Uterus (tissue), 2 donors: ENCODE measurements around the gene PDLIM5.

ENCODE experiments used
- POLR2A ChIP-seq, 2 donors: fragments of 450-650 bp; IDR thresholded peaks; one replicate each; pipeline ENCODE4 v1.6.1; 2016; ENCODE audit warnings: antibody characterized with exemption in 2 of 2, mild to moderate bottlenecking in 1 of 2, moderate library complexity in 1 of 2
- TF ChIP-seq, protein P1 (sequence below), 4 experiments: fragments of 200-600 bp in 2 of 4; fragments of 450-650 bp in 2 of 4; sonication (generic) in 2 of 4; IDR thresholded peaks; one replicate each; pipeline ENCODE4 v1.5.1; 2016 to 2019; ENCODE audit warnings: antibody characterized with exemption in 4 of 4, mild to moderate bottlenecking in 2 of 4, moderate library complexity in 1 of 4

DNA sequence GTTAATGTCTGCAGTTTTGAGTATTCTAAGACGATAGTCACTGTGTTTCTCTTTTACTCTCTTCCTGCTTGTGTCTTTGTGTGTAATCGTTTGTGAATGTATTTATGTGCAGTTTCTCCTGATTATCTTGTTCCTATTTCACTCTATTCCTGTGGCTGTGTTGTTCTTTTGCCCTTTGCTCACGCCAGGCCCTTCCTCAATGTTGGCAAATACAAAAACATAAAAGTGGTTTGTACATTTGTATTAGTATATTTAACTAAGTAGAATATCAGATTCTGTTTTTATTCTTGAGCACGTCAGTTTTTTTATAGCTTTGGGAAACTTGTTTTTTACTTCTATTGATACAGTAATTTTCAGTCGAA is 198.4 kb downstream of the PDLIM5 start:
- TF ChIP-seq, protein P1, sequence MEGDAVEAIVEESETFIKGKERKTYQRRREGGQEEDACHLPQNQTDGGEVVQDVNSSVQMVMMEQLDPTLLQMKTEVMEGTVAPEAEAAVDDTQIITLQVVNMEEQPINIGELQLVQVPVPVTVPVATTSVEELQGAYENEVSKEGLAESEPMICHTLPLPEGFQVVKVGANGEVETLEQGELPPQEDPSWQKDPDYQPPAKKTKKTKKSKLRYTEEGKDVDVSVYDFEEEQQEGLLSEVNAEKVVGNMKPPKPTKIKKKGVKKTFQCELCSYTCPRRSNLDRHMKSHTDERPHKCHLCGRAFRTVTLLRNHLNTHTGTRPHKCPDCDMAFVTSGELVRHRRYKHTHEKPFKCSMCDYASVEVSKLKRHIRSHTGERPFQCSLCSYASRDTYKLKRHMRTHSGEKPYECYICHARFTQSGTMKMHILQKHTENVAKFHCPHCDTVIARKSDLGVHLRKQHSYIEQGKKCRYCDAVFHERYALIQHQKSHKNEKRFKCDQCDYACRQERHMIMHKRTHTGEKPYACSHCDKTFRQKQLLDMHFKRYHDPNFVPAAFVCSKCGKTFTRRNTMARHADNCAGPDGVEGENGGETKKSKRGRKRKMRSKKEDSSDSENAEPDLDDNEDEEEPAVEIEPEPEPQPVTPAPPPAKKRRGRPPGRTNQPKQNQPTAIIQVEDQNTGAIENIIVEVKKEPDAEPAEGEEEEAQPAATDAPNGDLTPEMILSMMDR (IDR thresholded peaks at IDR 0.05): no peak
- TF ChIP-seq POLR2A (IDR thresholded peaks at IDR 0.05): no peak
